ENCODE measurements around the gene PDLIM1. TPM values are rescaled to one million over a fixed set of nuclear protein-coding genes. Genes with fewer than 3 reads are reported as not detected.
A peak's percentile ranks its signal among the peaks of the same experiment; 100 is the strongest.

Gene PDLIM1
- total and polyA plus RNA-seq, 10 of the 15 experiments (the other 5 are each of a cell fraction or from before 2014, with no cell fraction given): 95.7 to 714 (median 309) TPM

- TF ChIP-seq SREBF1 (IDR thresholded peaks at IDR 0.05; ENCODE audit: low read length) (no peak), TAF1 (IDR thresholded peaks at IDR 0.05; ENCODE audit: borderline replicate concordance, low read depth, low read length) (no peak), JUNB (IDR thresholded peaks at IDR 0.05) (no peak)
Observed at GRCh38 chr10:95217476-95217875, 73.3 kb downstream of the PDLIM1 start (continued).

- intact Hi-C loops (cut with micrococcal nuclease; ENCODE audit: unreplicated experiment): no loop called here
- Histone ChIP-seq H3K4me3 (no peak overlapping the region), H3K36me3 (ENCODE audit: control insufficient read depth in 2 of 2, insufficient read depth in 2 of 2, low read length in 1 of 2) (no peaks in the 10 kb centered on the region), H3K9ac (ENCODE audit: control insufficient read depth, insufficient read depth, low read length) (no peak overlapping the region), H4K20me1 (ENCODE audit: control insufficient read depth, insufficient read depth) (no peaks in the 10 kb centered on the region), H3K4me2 (ENCODE audit: control insufficient read depth, insufficient read depth) (no peak overlapping the region), H3K27me3 (replicated peaks in 1 of 2; ENCODE audit: control insufficient read depth in 2 of 2, insufficient read depth in 2 of 2, low read length in 1 of 2) (no peaks in the 10 kb centered on the region), H3K27ac (ENCODE audit: control insufficient read depth, insufficient read depth) (no peak overlapping the region), H3K4me1 (ENCODE audit: control insufficient read depth, insufficient read depth, low read length) (peaks cover 4% of the 10 kb centered on the region; the same call in 1 of the 2 replicates), H3K79me2 (ENCODE audit: control insufficient read depth, insufficient read depth, low read length) (no peaks in the 10 kb centered on the region), H2AFZ (ENCODE audit: control insufficient read depth, low read depth, low read length) (no peak overlapping the region), H3K9me3 (replicated peaks; ENCODE audit: control insufficient read depth, insufficient read depth, low read length) (no peaks in the 10 kb centered on the region; the same call in 2 of the 3 replicates)
- ATAC-seq (peak; percentile 60), DNase-seq (ENCODE audit: low read depth, low spot score) (no peak), FAIRE-seq (peak; percentile 72)
- CTCF ChIA-PET: no interaction called here
- POLR2A ChIA-PET: no interaction called here
- in situ Hi-C loops (cut with MboI): no loop called here
- TF ChIP-seq ZNF592 (IDR thresholded peaks at IDR 0.05) (no peak), RUNX3 (IDR thresholded peaks at IDR 0.05; ENCODE audit: low read length) (peak; percentile 40; the same call in 1 of the 2 replicates), SRF (IDR thresholded peaks at IDR 0.05; ENCODE audit: low read depth in 2 of 2, low read length in 2 of 2) (peak; percentile 35 to 44; a peak in 2 of 4 replicates)
- WGBS (ENCODE audit: insufficient coverage, insufficient replicate concordance, low lambda C conversion rate, missing lambda C conversion rate): 64% methylated on average over 3 of the region's 3 CpGs
- no TSS peak for BruUV-seq (replicated peaks)
- RAD21 ChIA-PET (ENCODE audit: unreplicated experiment): no interaction called here
- SMC1A ChIA-PET (ENCODE audit: uncharacterized antibody, unreplicated experiment): no interaction called here
Observed at GRCh38 chr10:95214793-95215192, 76.0 kb downstream of the PDLIM1 start.

Data from GM12878 (cell line).